Subcutaneous adipose tissue (tissue), 4 donors: ENCODE measurements around the gene VPREB1. TPM values are rescaled to one million over a fixed set of nuclear protein-coding genes. Genes with fewer than 3 reads are reported as not detected.

Source experiments
- CTCF ChIP-seq: fragments of 450-650 bp; IDR thresholded peaks from one replicate; pipeline ENCODE4 v1.5.1; 2016; ENCODE audit warnings: low read depth, mild to moderate bottlenecking, control low read depth, antibody characterized with exemption, moderate library complexity
- total RNA-seq, 4 donors: library from RNA; depleted of rRNA; stranded (reverse); fragments of >200 nt; gene quantifications; one replicate each; pipeline ENCODE4 v1.1.0, GENCODE V29; 2016

VPREB1 gene
- total RNA-seq, 4 donors from 2014 or later: not detected

GRCh38 chr22:22208652-22209051 is 35.9 kb upstream of the VPREB1 start:
- no peak for TF ChIP-seq CTCF

- no peak for TF ChIP-seq CTCF
Measured at GRCh38 chr22:22210375-22210774, 34.2 kb upstream of the VPREB1 start.

GRCh38 chr22:22210889-22211833 is 33.4 kb upstream of the VPREB1 start:
- TF ChIP-seq CTCF: no peak

- no peak for TF ChIP-seq CTCF
Measured at GRCh38 chr22:22213231-22213630, 31.4 kb upstream of the VPREB1 start.

GRCh38 chr22:22214819-22215329 is 29.7 kb upstream of the VPREB1 start:
- no peak for TF ChIP-seq CTCF

- no peak for TF ChIP-seq CTCF
Measured at GRCh38 chr22:22215659-22216449, 28.7 kb upstream of the VPREB1 start.

- TF ChIP-seq CTCF: no peak
Measured at GRCh38 chr22:22216450-22216959, 28.1 kb upstream of the VPREB1 start.
